Measurements from ENCODE around the gene CERS6.
"Not testable (repeated sequence)": the region's sequence is repeated elsewhere in the genome, so short reads cannot be mapped to it uniquely, and the experiment has no call there.

Gene CERS6

GRCh38 chr2:168501466-168502065 lies 45.5 kb downstream of the CERS6 start:
- no peak for DNase-seq (ENCODE audit: low read depth)

GRCh38 chr2:168502852-168503251 lies 46.8 kb downstream of the CERS6 start:
- not testable (repeated sequence) for DNase-seq (ENCODE audit: low read depth)

GRCh38 chr2:168503901-168504300 lies 47.8 kb downstream of the CERS6 start:
- no peak for DNase-seq (ENCODE audit: low read depth)

- no peak for DNase-seq (ENCODE audit: low read depth)
Measured at GRCh38 chr2:168504323-168504722, 48.3 kb downstream of the CERS6 start.

GRCh38 chr2:168510125-168510756 lies 54.2 kb downstream of the CERS6 start:
- DNase-seq (ENCODE audit: low read depth), result no peak

- no peak for DNase-seq (ENCODE audit: low read depth)
Measured at GRCh38 chr2:168514692-168515091, 58.6 kb downstream of the CERS6 start.

- no peak for DNase-seq (ENCODE audit: low read depth)
Measured at GRCh38 chr2:168515502-168515901, 59.4 kb downstream of the CERS6 start.

- DNase-seq (ENCODE audit: low read depth), result no peak
Measured at GRCh38 chr2:168517816-168518215, 61.7 kb downstream of the CERS6 start.

- DNase-seq (ENCODE audit: low read depth), result no peak
Measured at GRCh38 chr2:168518555-168519066, 62.5 kb downstream of the CERS6 start.

GRCh38 chr2:168519534-168520308 lies 63.6 kb downstream of the CERS6 start:
- DNase-seq (ENCODE audit: low read depth), result no peak

GRCh38 chr2:168521053-168521741 lies 65.1 kb downstream of the CERS6 start:
- DNase-seq (ENCODE audit: low read depth), result no peak

- no peak for DNase-seq (ENCODE audit: low read depth)
Measured at GRCh38 chr2:168522446-168522845, 66.4 kb downstream of the CERS6 start.

GRCh38 chr2:168524005-168524404 lies 67.9 kb downstream of the CERS6 start:
- no peak for DNase-seq (ENCODE audit: low read depth)

- no peak for DNase-seq (ENCODE audit: low read depth)
Measured at GRCh38 chr2:168525020-168525419, 68.9 kb downstream of the CERS6 start.

GRCh38 chr2:168525716-168526446 lies 69.8 kb downstream of the CERS6 start:
- no peak for DNase-seq (ENCODE audit: low read depth)

GRCh38 chr2:168526641-168527040 lies 70.6 kb downstream of the CERS6 start:
- DNase-seq (ENCODE audit: low read depth), result no peak

GRCh38 chr2:168528016-168528415 lies 71.9 kb downstream of the CERS6 start:
- no peak for DNase-seq (ENCODE audit: low read depth)

- no peak for DNase-seq (ENCODE audit: low read depth)
Measured at GRCh38 chr2:168528469-168528868, 72.4 kb downstream of the CERS6 start.

- DNase-seq (ENCODE audit: low read depth), result no peak
Measured at GRCh38 chr2:168529054-168529833, 73.2 kb downstream of the CERS6 start.

- no peak for DNase-seq (ENCODE audit: low read depth)
Measured at GRCh38 chr2:168529900-168530561, 74.0 kb downstream of the CERS6 start.
